ENCODE results near the gene PI16.
"Not testable (repeated sequence)": the region's sequence is repeated elsewhere in the genome, so short reads cannot be mapped to it uniquely, and the experiment has no call there.

The PI16 gene

GRCh38 chr6:36975231-36976006 is 20.9 kb downstream of the PI16 start:
- DNase-seq (ENCODE audit: low read depth) = no peak

GRCh38 chr6:36976007-36976264 is 21.4 kb downstream of the PI16 start:
- DNase-seq (ENCODE audit: low read depth) = no peak

GRCh38 chr6:36976509-36976908 is 22.0 kb downstream of the PI16 start:
- DNase-seq (ENCODE audit: low read depth) = no peak

GRCh38 chr6:36976931-36977330 is 22.4 kb downstream of the PI16 start:
- no peak for DNase-seq (ENCODE audit: low read depth)

GRCh38 chr6:36977470-36977941 is 23.0 kb downstream of the PI16 start:
- no peak for DNase-seq (ENCODE audit: low read depth)

- DNase-seq (ENCODE audit: low read depth) = no peak
Observed at GRCh38 chr6:36978421-36979346, 24.1 kb downstream of the PI16 start.

GRCh38 chr6:36979347-36979742 is 24.8 kb downstream of the PI16 start:
- no peak for DNase-seq (ENCODE audit: low read depth)

GRCh38 chr6:36980129-36980528 is 25.6 kb downstream of the PI16 start:
- DNase-seq (ENCODE audit: low read depth) = no peak

- DNase-seq (ENCODE audit: low read depth) = no peak
Observed at GRCh38 chr6:36980876-36981619, 26.5 kb downstream of the PI16 start.

GRCh38 chr6:36983538-36983937 is 29.0 kb downstream of the PI16 start:
- no peak for DNase-seq (ENCODE audit: low read depth)

GRCh38 chr6:36984581-36985416 is 30.3 kb downstream of the PI16 start:
- peak; percentile 29 for DNase-seq (ENCODE audit: low read depth)

- no peak for DNase-seq (ENCODE audit: low read depth)
Observed at GRCh38 chr6:36985417-36985807, 30.9 kb downstream of the PI16 start.

GRCh38 chr6:36985808-36986703 is 31.5 kb downstream of the PI16 start, which contains the start of gene MTCH1:
MTCH1 (minus strand) TSS chr6:36986196; CDS start chr6:36986173, 23 bp downstream.
- peak; percentile 82 for DNase-seq (ENCODE audit: low read depth)

GRCh38 chr6:36986704-36987047 is 32.1 kb downstream of the PI16 start:
- DNase-seq (ENCODE audit: low read depth) = no peak

- no peak for DNase-seq (ENCODE audit: low read depth)
Observed at GRCh38 chr6:36989264-36989663, 34.7 kb downstream of the PI16 start.

- DNase-seq (ENCODE audit: low read depth) = not testable (repeated sequence)
Observed at GRCh38 chr6:36990401-36990800, 35.9 kb downstream of the PI16 start.

GRCh38 chr6:36997811-36998722 is 43.5 kb downstream of the PI16 start:
- no peak for DNase-seq (ENCODE audit: low read depth)

GRCh38 chr6:36998723-36999038 is 44.1 kb downstream of the PI16 start:
- no peak for DNase-seq (ENCODE audit: low read depth)

GRCh38 chr6:36999061-36999750 is 44.7 kb downstream of the PI16 start:
- DNase-seq (ENCODE audit: low read depth) = no peak

All from activated T-helper 9 cell treated with anti-CD3 and anti-CD28 coated beads, Interleukin-2, amount 50 U/mL, for 16 hours (primary cell).